Measurements from ENCODE around the gene OLFML1. TPM values are rescaled to one million over a fixed set of nuclear protein-coding genes. Genes with fewer than 3 reads are reported as not detected.

OLFML1 gene
- total and polyA plus RNA-seq, 2 of the 8 experiments (the other 6 are each of a cell fraction or from before 2014, with no cell fraction given), result 0.24 TPM; not detected in 1

DNA sequence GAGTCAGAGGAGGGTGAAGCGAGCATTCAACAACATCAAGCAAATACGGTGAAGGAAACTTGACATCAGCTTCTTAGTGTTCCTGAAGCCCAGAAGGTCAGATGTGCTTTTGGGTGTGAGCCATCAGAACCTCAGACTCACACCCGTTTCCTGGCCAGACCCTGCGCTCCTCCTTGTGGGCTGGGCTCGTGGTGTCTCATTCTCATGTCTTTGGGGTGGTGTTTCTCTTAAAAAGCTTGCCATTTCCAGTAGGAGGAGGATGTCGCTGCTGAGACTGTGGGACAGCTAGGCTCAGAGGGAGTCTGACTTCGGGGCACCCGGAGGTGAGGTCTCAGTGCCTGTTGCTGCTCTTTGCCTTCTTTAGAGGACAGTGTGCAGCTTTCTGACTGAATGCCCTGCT, 52.7 kb downstream of the OLFML1 start (continued):
- TF ChIP-seq, protein P1, sequence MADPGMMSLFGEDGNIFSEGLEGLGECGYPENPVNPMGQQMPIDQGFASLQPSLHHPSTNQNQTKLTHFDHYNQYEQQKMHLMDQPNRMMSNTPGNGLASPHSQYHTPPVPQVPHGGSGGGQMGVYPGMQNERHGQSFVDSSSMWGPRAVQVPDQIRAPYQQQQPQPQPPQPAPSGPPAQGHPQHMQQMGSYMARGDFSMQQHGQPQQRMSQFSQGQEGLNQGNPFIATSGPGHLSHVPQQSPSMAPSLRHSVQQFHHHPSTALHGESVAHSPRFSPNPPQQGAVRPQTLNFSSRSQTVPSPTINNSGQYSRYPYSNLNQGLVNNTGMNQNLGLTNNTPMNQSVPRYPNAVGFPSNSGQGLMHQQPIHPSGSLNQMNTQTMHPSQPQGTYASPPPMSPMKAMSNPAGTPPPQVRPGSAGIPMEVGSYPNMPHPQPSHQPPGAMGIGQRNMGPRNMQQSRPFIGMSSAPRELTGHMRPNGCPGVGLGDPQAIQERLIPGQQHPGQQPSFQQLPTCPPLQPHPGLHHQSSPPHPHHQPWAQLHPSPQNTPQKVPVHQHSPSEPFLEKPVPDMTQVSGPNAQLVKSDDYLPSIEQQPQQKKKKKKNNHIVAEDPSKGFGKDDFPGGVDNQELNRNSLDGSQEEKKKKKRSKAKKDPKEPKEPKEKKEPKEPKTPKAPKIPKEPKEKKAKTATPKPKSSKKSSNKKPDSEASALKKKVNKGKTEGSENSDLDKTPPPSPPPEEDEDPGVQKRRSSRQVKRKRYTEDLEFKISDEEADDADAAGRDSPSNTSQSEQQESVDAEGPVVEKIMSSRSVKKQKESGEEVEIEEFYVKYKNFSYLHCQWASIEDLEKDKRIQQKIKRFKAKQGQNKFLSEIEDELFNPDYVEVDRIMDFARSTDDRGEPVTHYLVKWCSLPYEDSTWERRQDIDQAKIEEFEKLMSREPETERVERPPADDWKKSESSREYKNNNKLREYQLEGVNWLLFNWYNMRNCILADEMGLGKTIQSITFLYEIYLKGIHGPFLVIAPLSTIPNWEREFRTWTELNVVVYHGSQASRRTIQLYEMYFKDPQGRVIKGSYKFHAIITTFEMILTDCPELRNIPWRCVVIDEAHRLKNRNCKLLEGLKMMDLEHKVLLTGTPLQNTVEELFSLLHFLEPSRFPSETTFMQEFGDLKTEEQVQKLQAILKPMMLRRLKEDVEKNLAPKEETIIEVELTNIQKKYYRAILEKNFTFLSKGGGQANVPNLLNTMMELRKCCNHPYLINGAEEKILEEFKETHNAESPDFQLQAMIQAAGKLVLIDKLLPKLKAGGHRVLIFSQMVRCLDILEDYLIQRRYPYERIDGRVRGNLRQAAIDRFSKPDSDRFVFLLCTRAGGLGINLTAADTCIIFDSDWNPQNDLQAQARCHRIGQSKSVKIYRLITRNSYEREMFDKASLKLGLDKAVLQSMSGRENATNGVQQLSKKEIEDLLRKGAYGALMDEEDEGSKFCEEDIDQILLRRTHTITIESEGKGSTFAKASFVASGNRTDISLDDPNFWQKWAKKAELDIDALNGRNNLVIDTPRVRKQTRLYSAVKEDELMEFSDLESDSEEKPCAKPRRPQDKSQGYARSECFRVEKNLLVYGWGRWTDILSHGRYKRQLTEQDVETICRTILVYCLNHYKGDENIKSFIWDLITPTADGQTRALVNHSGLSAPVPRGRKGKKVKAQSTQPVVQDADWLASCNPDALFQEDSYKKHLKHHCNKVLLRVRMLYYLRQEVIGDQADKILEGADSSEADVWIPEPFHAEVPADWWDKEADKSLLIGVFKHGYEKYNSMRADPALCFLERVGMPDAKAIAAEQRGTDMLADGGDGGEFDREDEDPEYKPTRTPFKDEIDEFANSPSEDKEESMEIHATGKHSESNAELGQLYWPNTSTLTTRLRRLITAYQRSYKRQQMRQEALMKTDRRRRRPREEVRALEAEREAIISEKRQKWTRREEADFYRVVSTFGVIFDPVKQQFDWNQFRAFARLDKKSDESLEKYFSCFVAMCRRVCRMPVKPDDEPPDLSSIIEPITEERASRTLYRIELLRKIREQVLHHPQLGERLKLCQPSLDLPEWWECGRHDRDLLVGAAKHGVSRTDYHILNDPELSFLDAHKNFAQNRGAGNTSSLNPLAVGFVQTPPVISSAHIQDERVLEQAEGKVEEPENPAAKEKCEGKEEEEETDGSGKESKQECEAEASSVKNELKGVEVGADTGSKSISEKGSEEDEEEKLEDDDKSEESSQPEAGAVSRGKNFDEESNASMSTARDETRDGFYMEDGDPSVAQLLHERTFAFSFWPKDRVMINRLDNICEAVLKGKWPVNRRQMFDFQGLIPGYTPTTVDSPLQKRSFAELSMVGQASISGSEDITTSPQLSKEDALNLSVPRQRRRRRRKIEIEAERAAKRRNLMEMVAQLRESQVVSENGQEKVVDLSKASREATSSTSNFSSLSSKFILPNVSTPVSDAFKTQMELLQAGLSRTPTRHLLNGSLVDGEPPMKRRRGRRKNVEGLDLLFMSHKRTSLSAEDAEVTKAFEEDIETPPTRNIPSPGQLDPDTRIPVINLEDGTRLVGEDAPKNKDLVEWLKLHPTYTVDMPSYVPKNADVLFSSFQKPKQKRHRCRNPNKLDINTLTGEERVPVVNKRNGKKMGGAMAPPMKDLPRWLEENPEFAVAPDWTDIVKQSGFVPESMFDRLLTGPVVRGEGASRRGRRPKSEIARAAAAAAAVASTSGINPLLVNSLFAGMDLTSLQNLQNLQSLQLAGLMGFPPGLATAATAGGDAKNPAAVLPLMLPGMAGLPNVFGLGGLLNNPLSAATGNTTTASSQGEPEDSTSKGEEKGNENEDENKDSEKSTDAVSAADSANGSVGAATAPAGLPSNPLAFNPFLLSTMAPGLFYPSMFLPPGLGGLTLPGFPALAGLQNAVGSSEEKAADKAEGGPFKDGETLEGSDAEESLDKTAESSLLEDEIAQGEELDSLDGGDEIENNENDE (IDR thresholded peaks at IDR 0.05; ENCODE audit: insufficient replicate concordance, low read length), result no peak
- TF ChIP-seq YY1 (IDR thresholded peaks at IDR 0.05; ENCODE audit: low read depth, low read length) (no peak), SP4 (IDR thresholded peaks at IDR 0.05; ENCODE audit: low read length) (no peak), KDM5A (IDR thresholded peaks at IDR 0.05; ENCODE audit: low read length) (no peak), CHD1 (IDR thresholded peaks at IDR 0.05; ENCODE audit: low read depth, low read length) (no peak), KDM1A (IDR thresholded peaks at IDR 0.05; ENCODE audit: borderline replicate concordance, low read length) (no peak), ASH2L (IDR thresholded peaks at IDR 0.05; ENCODE audit: low read length) (no peak), PHF8 (conservative IDR thresholded peaks at IDR 0.05; ENCODE audit: low read depth, low read length) (no peak), TAF1 (IDR thresholded peaks at IDR 0.05; ENCODE audit: low read depth, low read length) (no peak), CBX5 (IDR thresholded peaks at IDR 0.05; ENCODE audit: low read depth, low read length) (no peak)
